A549 (cell line): Measurements from ENCODE around the gene TSBP1. TPM values are rescaled to one million over a fixed set of nuclear protein-coding genes. Genes with fewer than 3 reads are reported as not detected.

Experiments
- ATAC-seq, 2 experiments: fragments of 200-7000 bp in 1 of 2; fragments of >200 bp in 1 of 2; cut with Nextera tagmentation in 1 of 2; cut with Tn5 transposase in 1 of 2; 3 replicates each; pipeline versions ENCODE4 v1.8.0 to v1.9.1; 2018 to 2020; ENCODE audit warnings: mild to moderate bottlenecking in 1 of 2, moderate library complexity in 1 of 2
- CTCF ChIA-PET: fragments of 300-600 bp; sonication (Branson Sonifier 250); formaldehyde crosslinking; extraction: SDS; loops from one replicate; lab custom pipeline; 2021; ENCODE audit warnings: antibody characterized with exemption, inconsistent platforms; lab: Yijun Ruan, JAX
- POLR2A ChIA-PET: fragments of 350-600 bp; formaldehyde crosslinking; extraction: SDS; loops from one replicate; lab custom pipeline; 2021; ENCODE audit warnings: antibody characterized with exemption, inconsistent platforms; lab: Yijun Ruan, JAX
- DNase-seq, 2 experiments: peaks; one replicate each; pipeline versions ENCODE4 v3.0.0 to v3.0.0-alpha.2; 2011 to 2016; ENCODE audit warnings: low read depth in 1 of 2, low spot score in 1 of 2
- FAIRE-seq: peaks from 2 replicates; lab custom pipeline; 2011; peaks lifted over from hg19 to GRCh38; lab: Jason Lieb, UNC
- H3K27ac ChIP-seq, 2 experiments: fragments of >200 bp; sonication (Bioruptor Twin); formaldehyde crosslinking; 3 replicates each; pipeline ENCODE4 v1.5.1; 2016 to 2017
- H3K4me1 ChIP-seq: fragments of >200 bp; sonication (Bioruptor Twin); formaldehyde crosslinking; 3 replicates; pipeline ENCODE4 v1.6.1; 2016
- H3K4me2 ChIP-seq: fragments of >200 bp; sonication (Bioruptor Twin); formaldehyde crosslinking; 3 replicates; pipeline ENCODE4 v1.6.1; 2016
- H3K4me3 ChIP-seq: fragments of >200 bp; sonication (Bioruptor Twin); formaldehyde crosslinking; 3 replicates; pipeline ENCODE4 v1.5.1; 2016
- H3K9me3 ChIP-seq: fragments of >200 bp; sonication (Bioruptor Twin); formaldehyde crosslinking; 3 replicates; pipeline ENCODE4 v1.6.1; 2016
- BCL3 ChIP-seq: fragments of >200 bp; sonication (Bioruptor Twin); formaldehyde crosslinking; IDR thresholded peaks from 3 replicates; pipeline ENCODE4 v1.6.1; 2016
- CEBPB ChIP-seq, 2 experiments: fragments of >200 bp in 1 of 2; sonication (Bioruptor Twin) in 1 of 2; formaldehyde crosslinking in 1 of 2; IDR thresholded peaks; 2 replicates each; pipeline ENCODE4 v1.6.1; 2012 to 2016
- E2F6 ChIP-seq: IDR thresholded peaks from 2 replicates; pipeline ENCODE4 v1.6.1; 2012; ENCODE audit warnings: low read depth, borderline replicate concordance
- EHF ChIP-seq: fragments of 250-450 bp; sonication (Bioruptor Pico); IDR thresholded peaks from 2 replicates; pipeline ENCODE4 v1.5.0; 2020; ENCODE audit warnings: mild to moderate bottlenecking
- EP300 ChIP-seq, 2 experiments: fragments of >200 bp; sonication (Bioruptor Twin); formaldehyde crosslinking; IDR thresholded peaks; 2 replicates in 1 of 2; 3 replicates in 1 of 2; pipeline ENCODE4 v1.6.1; 2016 to 2017
- ESRRA ChIP-seq: fragments of 150-350 bp; IDR thresholded peaks from 2 replicates; pipeline ENCODE4 v1.6.1; 2014; ENCODE audit warnings: mild to moderate bottlenecking, low read length, borderline replicate concordance
- FOSB ChIP-seq: fragments of 250-450 bp; sonication (Bioruptor Pico); IDR thresholded peaks from 2 replicates; pipeline ENCODE4 v1.5.0; 2020; ENCODE audit warnings: mild to moderate bottlenecking, moderate library complexity
- FOSL2 ChIP-seq, 2 experiments: fragments of 450-650 bp in 1 of 2; fragments of >200 bp in 1 of 2; sonication (Bioruptor Twin) in 1 of 2; formaldehyde crosslinking; IDR thresholded peaks; 2 replicates each; pipeline versions ENCODE4 v1.5.0 to v1.6.1; 2016 to 2020; ENCODE audit warnings: mild to moderate bottlenecking in 1 of 2, moderate library complexity in 1 of 2
- FOXS1 ChIP-seq: fragments of 250-450 bp; sonication (Bioruptor Pico); IDR thresholded peaks from 2 replicates; pipeline ENCODE4 v1.5.0; 2020; ENCODE audit warnings: mild to moderate bottlenecking, moderate library complexity
- HOXA7 ChIP-seq: fragments of 250-450 bp; sonication (Bioruptor Pico); IDR thresholded peaks from 2 replicates; pipeline ENCODE4 v1.5.0; 2020; ENCODE audit warnings: mild to moderate bottlenecking, moderate library complexity
- HOXB5 ChIP-seq: fragments of 250-450 bp; sonication (Bioruptor Pico); IDR thresholded peaks from 2 replicates; pipeline ENCODE4 v1.5.0; 2020; ENCODE audit warnings: mild to moderate bottlenecking, moderate library complexity
- MAX ChIP-seq: IDR thresholded peaks from 2 replicates; pipeline ENCODE4 v1.6.1; 2012
- NFE2L2 ChIP-seq: fragments of 150-350 bp; conservative IDR thresholded peaks from 2 replicates; pipeline ENCODE4 v1.6.1; 2014; ENCODE audit warnings: low read length
- NPAS2 ChIP-seq: fragments of 250-450 bp; sonication (Bioruptor Pico); IDR thresholded peaks from 2 replicates; pipeline ENCODE4 v1.8.0; 2022; ENCODE audit warnings: mild to moderate bottlenecking, moderate library complexity, borderline replicate concordance
- PHF8 ChIP-seq: fragments of 200-600 bp; sonication (generic); IDR thresholded peaks from 2 replicates; pipeline ENCODE4 v1.6.1; 2016; ENCODE audit warnings: low read depth, mild to moderate bottlenecking, antibody characterized with exemption, moderate library complexity, borderline replicate concordance
- RAD21 ChIP-seq, 2 experiments: fragments of >200 bp in 1 of 2; sonication (Bioruptor Twin) in 1 of 2; formaldehyde crosslinking in 1 of 2; IDR thresholded peaks in 1 of 2; conservative IDR thresholded peaks in 1 of 2; 2 replicates in 1 of 2; 3 replicates in 1 of 2; pipeline ENCODE4 v1.6.1; 2012 to 2018; ENCODE audit warnings: inconsistent platforms in 1 of 2
- RFX5 ChIP-seq: fragments of 450-650 bp; IDR thresholded peaks from 2 replicates; pipeline ENCODE4 v1.7.1; 2014; ENCODE audit warnings: antibody characterized with exemption, mild to moderate bottlenecking, moderate library complexity
- whole genome bisulfite sequencing: methylation state at CpG from one replicate; pipeline ENCODE4 v1.1.6; 2017; ENCODE audit errors: missing lambda C conversion rate; 5-methylcytosine and 5-hydroxymethylcytosine counted together
- polyA plus RNA-seq, 4 experiments: library from polyadenylated mRNA; depleted of rRNA in 3 of 4; stranded (reverse); fragments of >200 nt; fragmentation: RNase III in 1 of 4; extraction: RNeasy Plus Mini Kit Qiagen cat#74134 plus additional on column Dnase treatment in 1 of 4; gene quantifications; 2 replicates in 3 of 4; 3 replicates in 1 of 4; pipeline ENCODE4 v1.2.3, GENCODE V29; 2011 to 2017
- TF ChIP-seq, protein P1 (sequence below): IDR thresholded peaks from 2 replicates; pipeline ENCODE4 v1.6.1; 2012
- TF ChIP-seq, protein P2 (sequence below): fragments of 250-450 bp; sonication (Bioruptor Pico); IDR thresholded peaks from 2 replicates; pipeline ENCODE4 v1.5.0; 2021; ENCODE audit warnings: mild to moderate bottlenecking, moderate library complexity, borderline replicate concordance

TSBP1 gene
- polyA plus RNA-seq, 2 of the 4 experiments (the other 2 are of a cell fraction) = not detected

- TF ChIP-seq RAD21 (conservative IDR thresholded peaks at IDR 0.05 in 1 of 2, IDR thresholded peaks at IDR 0.05 in 1 of 2) (no peak), ESRRA (no peak), RFX5 (no peak), EP300 (IDR thresholded peaks at IDR 0.05) (no peak)
- Histone ChIP-seq H3K4me2 (no peak overlapping the region), H3K4me1 (no peaks in the 10 kb centered on the region), H3K27ac (no peak overlapping the region), H3K4me3 (no peak overlapping the region), H3K9me3 (no peaks in the 10 kb centered on the region)
- WGBS = 59% methylated on average over 9 of the region's 9 CpGs
- no peak for FAIRE-seq
- CTCF ChIA-PET = interaction anchor here (1.1 to 4.9 kb wide), 5 partner anchors 7 to 376 kb away, joined by 4 to 43 read pairs (median 11); partner anchors contain the start of gene BTNL2
- POLR2A ChIA-PET = no interaction called here
- no peak for ATAC-seq
- no peak for DNase-seq
These were observed 40.0 kb upstream of the TSBP1 start for GRCh38 chr6:32411566-32412327.

DNA sequence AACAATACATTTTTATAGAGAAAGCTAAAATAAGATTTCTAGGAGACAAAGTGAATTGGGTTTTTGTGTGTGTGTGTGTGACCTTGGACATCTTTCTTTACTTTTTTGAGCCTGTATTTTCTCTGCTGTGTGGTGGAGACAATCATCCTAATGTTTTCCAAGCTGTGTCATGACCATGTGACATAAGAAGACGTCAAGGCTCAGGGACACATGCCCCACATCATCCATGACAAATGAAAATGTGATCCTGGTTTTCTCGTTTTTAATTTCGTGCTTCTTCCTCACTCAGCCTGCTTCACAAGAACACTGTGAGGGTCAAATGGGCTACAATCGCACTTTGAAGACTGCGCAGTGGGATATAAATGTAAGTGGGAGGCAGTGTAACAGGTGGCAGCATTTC, 39.2 kb upstream of the TSBP1 start:
- no peak for DNase-seq
- TF ChIP-seq EHF (CRISPR knock-in tag) = no peak
- TF ChIP-seq E2F6 = no peak
- no peak for TF ChIP-seq HOXA7 (CRISPR knock-in tag)
- TF ChIP-seq FOSL2 (IDR thresholded peaks at IDR 0.05) = no peak
- no peak for TF ChIP-seq FOSL2 (CRISPR knock-in tag; IDR thresholded peaks at IDR 0.05)
- TF ChIP-seq CEBPB (IDR thresholded peaks at IDR 0.05) = no peak
- no peak for TF ChIP-seq PHF8
- TF ChIP-seq, all 56 proteins: peak for 0
- ChIA-PET CTCF (interaction anchor here (1.1 to 4.9 kb wide), 2 partner anchors 9 to 377 kb away, joined by 3 to 43 read pairs; no protein-coding TSS in a partner anchor), POLR2A (no interaction called here)
- Histone ChIP-seq H3K27ac (no peak overlapping the region), H3K4me3 (no peak overlapping the region), H3K4me1 (no peaks in the 10 kb centered on the region), H3K9me3 (no peaks in the 10 kb centered on the region), H3K4me2 (no peak overlapping the region)
- FAIRE-seq (no peak), ATAC-seq (no peak)
- WGBS = 23% methylated on average over 5 of the region's 5 CpGs

DNA sequence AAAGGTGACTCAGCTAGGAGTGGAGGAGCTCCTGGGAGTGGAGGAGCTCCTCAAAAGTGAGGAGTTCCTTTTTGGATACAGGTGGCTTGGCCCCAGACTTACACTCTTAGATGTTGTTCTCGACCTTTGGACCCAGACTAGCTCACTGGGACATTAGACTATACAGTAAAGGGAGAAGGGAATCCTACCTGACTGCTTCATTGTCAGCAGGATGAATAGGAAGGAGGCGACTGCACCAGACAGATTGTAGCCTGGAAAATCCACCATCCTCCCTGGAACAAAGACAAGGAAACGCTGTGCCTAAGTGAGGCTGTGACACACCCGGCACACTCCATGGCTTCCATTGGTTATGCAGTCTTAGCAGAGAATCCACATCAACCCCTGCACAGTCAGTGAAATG, 35.2 kb upstream of the TSBP1 start, which contains the start of gene BTNL2:
Gene BTNL2 (minus strand): TSS at position 325 of the 400 bp plus-strand sequence. CDS start 58 bp downstream, at position 267.
- 50% methylated on average over 4 of the region's 4 CpGs for WGBS
- POLR2A ChIA-PET = no interaction called here
- no peak for DNase-seq
- no peak for TF ChIP-seq CEBPB (IDR thresholded peaks at IDR 0.05)
- TF ChIP-seq HOXB5 = no peak
- no peak for TF ChIP-seq FOXS1 (CRISPR knock-in tag)
- TF ChIP-seq BCL3 = no peak
- no peak for TF ChIP-seq FOSB (CRISPR knock-in tag)
- TF ChIP-seq, protein P1, sequence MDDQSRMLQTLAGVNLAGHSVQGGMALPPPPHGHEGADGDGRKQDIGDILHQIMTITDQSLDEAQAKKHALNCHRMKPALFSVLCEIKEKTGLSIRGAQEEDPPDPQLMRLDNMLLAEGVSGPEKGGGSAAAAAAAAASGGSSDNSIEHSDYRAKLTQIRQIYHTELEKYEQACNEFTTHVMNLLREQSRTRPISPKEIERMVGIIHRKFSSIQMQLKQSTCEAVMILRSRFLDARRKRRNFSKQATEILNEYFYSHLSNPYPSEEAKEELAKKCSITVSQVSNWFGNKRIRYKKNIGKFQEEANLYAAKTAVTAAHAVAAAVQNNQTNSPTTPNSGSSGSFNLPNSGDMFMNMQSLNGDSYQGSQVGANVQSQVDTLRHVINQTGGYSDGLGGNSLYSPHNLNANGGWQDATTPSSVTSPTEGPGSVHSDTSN = no peak
- TF ChIP-seq, protein P2, sequence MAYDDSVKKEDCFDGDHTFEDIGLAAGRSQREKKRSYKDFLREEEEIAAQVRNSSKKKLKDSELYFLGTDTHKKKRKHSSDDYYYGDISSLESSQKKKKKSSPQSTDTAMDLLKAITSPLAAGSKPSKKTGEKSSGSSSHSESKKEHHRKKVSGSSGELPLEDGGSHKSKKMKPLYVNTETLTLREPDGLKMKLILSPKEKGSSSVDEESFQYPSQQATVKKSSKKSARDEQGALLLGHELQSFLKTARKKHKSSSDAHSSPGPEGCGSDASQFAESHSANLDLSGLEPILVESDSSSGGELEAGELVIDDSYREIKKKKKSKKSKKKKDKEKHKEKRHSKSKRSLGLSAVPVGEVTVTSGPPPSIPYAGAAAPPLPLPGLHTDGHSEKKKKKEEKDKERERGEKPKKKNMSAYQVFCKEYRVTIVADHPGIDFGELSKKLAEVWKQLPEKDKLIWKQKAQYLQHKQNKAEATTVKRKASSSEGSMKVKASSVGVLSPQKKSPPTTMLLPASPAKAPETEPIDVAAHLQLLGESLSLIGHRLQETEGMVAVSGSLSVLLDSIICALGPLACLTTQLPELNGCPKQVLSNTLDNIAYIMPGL (CRISPR knock-in tag) = no peak
- TF ChIP-seq EP300 (IDR thresholded peaks at IDR 0.05) = no peak
- TF ChIP-seq NFE2L2 = no peak
- TF ChIP-seq MAX = no peak
- TF ChIP-seq NPAS2 (CRISPR knock-in tag) = no peak
- TF ChIP-seq FOSL2 (IDR thresholded peaks at IDR 0.05) = no peak
- no peak for TF ChIP-seq FOSL2 (CRISPR knock-in tag; IDR thresholded peaks at IDR 0.05)
- CTCF ChIA-PET = interaction anchor here (1.3 to 4.2 kb wide), 4 partner anchors 7 to 432 kb away, joined by 3 to 25 read pairs (median 4); partner anchors contain the start of gene TAP2
- ATAC-seq = no peak
- no peak within 1 kb of the TSS for H3K4me2 ChIP-seq
- no peaks in the 10 kb centered on the region for H3K9me3 ChIP-seq
- no peak within 1 kb of the TSS for H3K27ac ChIP-seq
- no peak for FAIRE-seq
- H3K4me3 ChIP-seq = no peak within 1 kb of the TSS
- H3K4me1 ChIP-seq = no peaks in the 10 kb centered on the region
